Stimulated activated CD4-positive, alpha-beta T cell treated with anti-CD3 and anti-CD28 coated beads, TNF-alpha, amount 100 ng/mL, for 48 hours (primary cell): ENCODE results near the gene TXNDC17.
"Not testable (repeated sequence)": the region's sequence is repeated elsewhere in the genome, so short reads cannot be mapped to it uniquely, and the experiment has no call there.

Experiments used
- DNase-seq, 3 donors: peaks; one replicate each; pipeline ENCODE4 v3.0.0-alpha.2; 2020; ENCODE audit warnings: low read depth in 3 of 3

The TXNDC17 gene

DNA sequence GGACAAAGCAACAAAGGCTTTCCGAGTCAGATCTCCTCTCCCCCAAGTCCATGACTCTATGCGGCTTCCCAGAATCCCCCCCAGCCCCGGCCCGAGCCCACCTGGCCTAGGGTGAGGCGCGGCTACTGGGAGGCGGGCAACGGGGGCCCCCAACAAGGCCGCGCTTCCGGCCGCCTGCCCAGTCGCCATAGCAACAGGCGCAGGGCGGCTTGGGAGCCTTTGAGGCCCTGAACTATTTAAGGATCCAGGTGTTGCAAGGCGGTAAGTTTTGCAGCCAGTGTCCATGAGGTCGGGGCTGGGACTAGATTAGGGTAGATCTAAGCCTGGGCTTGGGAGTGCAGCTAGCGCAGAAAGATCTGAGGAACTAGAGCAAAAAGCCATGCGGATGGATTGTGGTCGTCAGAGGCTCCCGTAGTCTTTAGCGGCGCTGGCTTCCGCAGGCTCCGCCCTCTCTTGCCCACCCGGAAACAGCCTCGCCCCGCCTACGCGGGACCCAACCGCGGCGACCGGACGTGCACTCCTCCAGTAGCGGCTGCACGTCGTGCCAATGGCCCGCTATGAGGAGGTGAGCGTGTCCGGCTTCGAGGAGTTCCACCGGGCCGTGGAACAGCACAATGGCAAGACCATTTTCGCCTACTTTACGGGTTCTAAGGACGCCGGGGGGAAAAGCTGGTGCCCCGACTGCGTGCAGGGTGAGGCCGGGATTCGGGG lies at the start of gene TXNDC17, which contains the start of gene KIAA0753:
TXNDC17 (plus strand) TSS at position 525 of the 711 bp plus-strand sequence; CDS start at position 548, 23 bp downstream.
KIAA0753 (minus strand) TSS at position 176 of the 711 bp plus-strand sequence. CDS start 5,608 bp downstream, outside the sequence.
- peak; percentile 90 to 92 (median 92) for DNase-seq

GRCh38 chr17:6591599-6592158 lies 49.2 kb upstream of the TXNDC17 start:
- DNase-seq: no peak

GRCh38 chr17:6592173-6592572 lies 48.7 kb upstream of the TXNDC17 start:
- no peak for DNase-seq

GRCh38 chr17:6593371-6593770 lies 47.5 kb upstream of the TXNDC17 start:
- DNase-seq: not testable (repeated sequence)

DNA sequence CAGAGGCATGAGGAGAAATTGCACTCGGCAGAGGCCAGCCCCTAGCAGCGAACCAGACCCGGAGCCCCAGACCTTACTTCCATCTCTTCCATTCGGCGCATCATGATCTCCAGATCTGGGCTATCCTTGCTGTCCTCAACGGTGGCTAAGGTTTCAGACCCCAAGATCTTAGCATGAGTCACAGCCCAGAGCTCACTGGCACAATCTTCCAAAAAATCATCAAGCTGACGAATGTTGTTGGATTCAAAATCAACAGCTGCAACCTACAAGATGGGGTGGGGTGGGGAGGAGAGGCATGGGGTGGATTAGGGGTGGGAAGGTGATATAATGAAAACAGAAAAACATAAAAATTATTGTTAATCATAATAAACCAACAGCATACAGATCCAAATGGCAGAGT lies 44.8 kb upstream of the TXNDC17 start:
- DNase-seq: no peak

DNA sequence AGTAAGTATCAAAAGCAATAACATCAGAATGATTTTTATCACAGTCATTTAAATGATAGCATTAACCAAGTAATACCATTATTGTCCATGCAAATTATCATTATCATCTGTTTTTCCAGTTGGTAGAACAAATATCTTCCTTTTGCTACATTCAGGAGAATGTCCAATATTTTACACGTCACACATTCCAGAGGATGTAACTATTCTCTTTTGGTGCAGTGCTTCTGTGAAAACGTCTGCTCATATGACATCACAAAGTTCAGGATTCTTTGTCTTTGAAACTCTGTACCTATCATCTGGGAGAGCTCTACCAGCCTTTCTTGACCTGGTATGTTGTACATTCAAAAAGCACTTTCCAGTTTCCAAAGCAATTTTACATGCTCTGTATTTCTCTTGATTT lies 44.3 kb upstream of the TXNDC17 start:
- DNase-seq: no peak

DNA sequence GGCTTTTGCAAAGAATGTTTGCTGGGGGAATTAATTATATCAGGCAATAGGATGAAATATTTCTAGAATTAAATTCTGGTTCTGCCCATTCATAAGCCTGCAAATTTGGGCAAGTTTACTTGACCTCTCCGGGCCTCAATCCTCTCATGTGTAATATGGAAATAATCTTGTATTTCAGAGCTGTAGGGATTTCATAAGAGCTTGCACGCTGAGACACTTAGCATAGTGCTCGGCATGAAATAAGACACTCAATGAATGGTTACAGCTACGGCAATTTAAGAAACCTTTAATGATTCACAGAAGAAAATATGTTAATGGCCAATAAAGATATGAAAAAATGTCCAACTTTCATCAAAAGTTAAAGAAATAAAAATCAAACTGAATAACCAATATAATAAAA lies 43.9 kb upstream of the TXNDC17 start:
- no peak for DNase-seq

GRCh38 chr17:6597727-6598126 lies 43.1 kb upstream of the TXNDC17 start:
- DNase-seq: no peak

GRCh38 chr17:6599364-6599763 lies 41.5 kb upstream of the TXNDC17 start:
- no peak for DNase-seq

DNA sequence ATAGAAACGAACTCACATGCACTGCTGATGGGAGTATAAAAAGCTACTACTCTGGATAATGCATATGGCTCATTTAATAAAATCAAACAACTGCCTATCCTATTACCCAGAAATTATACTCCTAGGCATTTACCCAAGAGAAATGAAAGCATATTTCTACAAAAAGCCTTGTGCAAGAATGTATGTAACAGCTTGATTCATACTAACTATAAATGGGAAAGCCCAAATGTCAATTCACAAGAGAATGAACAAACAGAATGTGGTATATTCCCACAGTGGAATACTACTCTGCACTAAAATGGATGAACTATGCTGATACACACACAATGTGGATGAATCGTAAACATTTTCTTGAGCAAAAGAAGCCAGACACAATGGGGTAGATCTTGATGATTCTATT lies 38.7 kb upstream of the TXNDC17 start:
- DNase-seq: no peak

DNA sequence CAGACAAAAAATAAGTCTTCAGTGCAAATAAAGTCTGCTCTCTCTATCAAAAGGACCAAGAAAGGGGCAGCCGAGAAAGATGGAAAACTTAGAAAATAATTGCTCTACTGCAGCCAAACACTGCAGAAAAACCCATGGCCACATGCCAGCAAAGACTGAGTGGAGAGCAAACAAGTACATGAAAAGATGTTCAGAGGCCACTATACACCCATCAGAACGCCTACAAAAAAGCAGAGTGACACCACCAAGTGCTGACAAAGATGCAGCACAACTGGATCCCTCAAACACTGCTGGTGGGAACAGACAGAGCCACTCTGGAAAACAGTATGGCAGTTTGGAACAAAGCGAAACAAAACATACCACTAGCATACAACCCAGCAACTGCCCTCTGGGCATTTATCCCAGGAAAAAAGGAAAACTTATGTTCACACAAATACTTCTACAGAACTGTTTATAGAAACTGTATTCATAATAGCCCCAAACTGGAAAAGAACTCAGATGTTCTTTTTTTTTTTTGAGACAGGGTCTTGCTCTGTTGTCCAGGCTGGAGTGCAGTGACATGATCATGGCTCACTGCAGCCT lies 37.0 kb upstream of the TXNDC17 start:
- no peak for DNase-seq

DNA sequence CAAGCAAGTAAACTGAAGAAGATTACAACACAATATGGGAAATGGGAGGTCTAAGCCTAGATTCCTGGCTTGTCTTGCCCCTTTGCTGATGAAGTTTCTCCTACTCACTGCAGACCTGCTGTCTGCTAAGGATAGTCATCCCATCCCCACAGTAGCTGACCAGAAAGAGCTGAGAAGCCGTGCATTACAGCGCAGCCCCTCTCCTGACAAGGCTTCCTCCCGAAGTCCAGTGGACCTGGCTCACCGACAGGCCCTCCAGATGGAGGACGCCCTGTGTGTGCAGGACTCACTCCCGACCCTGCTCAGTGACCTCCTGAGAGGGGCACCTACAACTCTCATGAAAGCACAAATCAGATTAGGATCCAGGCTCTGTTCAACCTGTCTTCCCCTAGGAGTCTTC lies 35.7 kb upstream of the TXNDC17 start:
- no peak for DNase-seq

DNA sequence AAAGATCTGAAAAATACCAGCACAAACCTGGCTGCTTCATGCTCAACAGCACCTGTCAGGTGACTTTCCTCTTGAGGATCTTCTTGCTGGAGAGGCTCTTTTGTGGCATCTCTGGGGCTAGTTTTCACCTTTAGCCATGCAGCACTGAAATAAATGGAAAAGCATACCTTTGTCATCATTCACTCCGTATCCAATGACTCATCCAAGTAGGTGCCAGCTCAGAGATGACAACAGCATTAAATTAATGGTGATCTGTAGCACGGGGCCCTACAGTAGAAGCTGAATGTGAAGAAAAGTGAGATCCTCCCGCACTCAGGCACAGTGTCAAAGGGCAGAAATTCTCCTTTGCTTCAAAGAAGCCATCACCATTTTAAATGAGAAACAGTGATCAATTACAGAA lies 32.5 kb upstream of the TXNDC17 start:
- DNase-seq: no peak

DNA sequence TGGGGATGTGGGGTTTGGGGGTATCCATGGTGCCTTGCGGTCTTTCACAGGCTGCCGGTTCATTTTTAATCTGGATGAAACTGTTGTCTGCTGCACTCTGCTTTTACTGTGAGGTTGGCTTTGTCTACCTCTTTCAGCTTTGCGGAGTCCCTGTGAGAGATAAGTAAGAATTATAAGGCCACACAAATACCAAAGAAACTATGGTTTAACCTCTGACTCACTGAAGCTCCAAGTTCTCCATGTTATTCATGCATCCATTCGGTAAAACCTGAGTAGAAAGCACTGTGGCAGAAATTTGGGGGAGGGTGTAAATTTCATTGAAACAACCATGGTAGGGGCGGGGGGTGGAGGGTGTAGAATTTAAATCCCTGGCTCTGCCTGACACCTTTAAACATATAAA lies 30.8 kb upstream of the TXNDC17 start:
- DNase-seq: no peak

- DNase-seq: no peak
Observed at GRCh38 chr17:6611231-6611630, 29.6 kb upstream of the TXNDC17 start.

- no peak for DNase-seq
Observed at GRCh38 chr17:6623941-6624340, 16.9 kb upstream of the TXNDC17 start.

- DNase-seq: no peak
Observed at GRCh38 chr17:6626616-6627015, 14.2 kb upstream of the TXNDC17 start.

- DNase-seq: no peak
Observed at GRCh38 chr17:6627019-6627418, 13.8 kb upstream of the TXNDC17 start.

DNA sequence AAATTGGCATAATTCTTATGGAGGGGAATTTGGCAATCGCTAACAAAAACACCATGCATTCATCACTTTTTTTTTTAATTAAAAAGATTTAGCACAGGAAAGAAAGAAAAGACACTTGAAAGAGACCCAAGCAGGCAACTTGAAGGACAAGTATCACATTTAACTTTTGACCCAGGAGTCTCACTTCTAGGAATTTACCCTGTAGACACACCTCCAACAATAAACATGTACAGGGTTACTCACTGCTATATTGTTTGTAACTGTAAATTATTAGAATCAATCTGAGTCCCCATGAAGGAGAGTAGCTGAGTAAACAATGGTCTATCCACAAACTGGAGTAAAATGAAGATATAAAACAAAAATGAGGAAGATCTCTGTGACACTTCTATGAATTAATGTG lies 10.5 kb upstream of the TXNDC17 start:
- DNase-seq: no peak

DNA sequence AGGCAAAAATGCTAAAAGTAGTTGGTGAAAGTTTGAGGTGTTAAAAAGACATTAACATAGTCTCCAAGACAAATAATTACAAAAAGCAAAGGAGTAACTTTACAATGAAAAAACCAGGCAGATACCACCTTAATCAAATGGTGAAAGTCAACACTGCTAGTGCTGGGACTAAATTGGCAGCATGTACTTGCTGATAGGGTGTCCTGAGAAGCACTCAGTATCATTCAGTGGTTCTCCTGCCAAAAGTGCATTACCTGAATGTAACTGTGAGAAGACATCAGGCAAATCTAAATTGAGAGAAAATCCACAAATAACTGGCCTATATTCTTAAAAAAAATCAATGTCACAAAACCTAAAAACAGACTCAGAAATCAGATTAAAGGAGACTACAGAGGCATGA lies 8.3 kb upstream of the TXNDC17 start:
- no peak for DNase-seq

DNA sequence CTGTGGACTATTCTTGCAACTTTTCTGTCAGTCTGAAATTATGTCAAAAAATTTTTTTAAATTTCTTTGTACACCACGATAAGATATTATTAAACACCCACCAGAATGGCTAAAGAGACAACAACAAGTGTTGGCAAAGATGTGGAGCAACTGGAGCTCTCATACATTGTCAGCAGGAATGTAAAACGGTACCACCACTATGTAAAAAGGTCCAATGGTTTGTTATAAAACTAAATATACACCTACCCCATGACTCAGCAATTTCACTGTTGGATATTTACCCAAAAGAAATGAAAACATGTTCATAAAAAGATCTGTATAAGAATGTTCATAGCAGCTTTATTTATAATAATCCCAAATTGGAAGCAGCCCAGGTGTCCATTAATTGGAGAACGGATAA lies 7.6 kb upstream of the TXNDC17 start:
- DNase-seq: no peak

DNA sequence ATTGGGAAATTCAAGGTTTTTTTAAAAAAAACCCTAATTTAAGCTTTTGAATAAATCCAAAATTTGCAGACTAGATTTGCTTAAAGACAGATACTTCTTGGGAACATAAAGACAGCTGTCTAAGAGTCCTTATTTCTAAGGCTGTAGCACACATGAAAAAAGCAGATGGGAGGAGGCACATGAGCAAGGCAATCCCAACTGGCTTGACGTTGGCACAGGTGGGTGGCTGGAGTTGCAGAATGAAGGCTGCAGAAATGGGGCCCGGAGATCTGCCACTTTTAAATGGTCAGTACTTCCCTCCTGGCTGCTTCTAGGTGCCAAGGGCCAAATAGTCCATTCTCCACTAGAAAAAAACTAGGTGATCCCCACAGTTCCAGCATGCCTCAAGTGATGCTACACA lies 4.8 kb upstream of the TXNDC17 start:
- DNase-seq: no peak
